GM19239 (cell line): ENCODE measurements around the gene LYG2.
"Not testable (repeated sequence)": the region's sequence is repeated elsewhere in the genome, so short reads cannot be mapped to it uniquely, and the experiment has no call there.

ENCODE experiments used
- DNase-seq: peaks from one replicate; pipeline ENCODE4 v3.0.0; 2011; ENCODE audit warnings: low spot score; ENCODE audit not compliant: insufficient read length
- FAIRE-seq: peaks from 2 replicates; lab custom pipeline; 2011; peaks lifted over from hg19 to GRCh38; lab: Jason Lieb, UNC

The LYG2 gene

GRCh38 chr2:99205491-99205890 is 50.0 kb downstream of the LYG2 start:
- DNase-seq (no peak), FAIRE-seq (no peak)

- FAIRE-seq (no peak), DNase-seq (no peak)
Observed at GRCh38 chr2:99201959-99202678, 53.3 kb downstream of the LYG2 start.

GRCh38 chr2:99200076-99200800 is 55.2 kb downstream of the LYG2 start:
- DNase-seq (no peak), FAIRE-seq (no peak)

GRCh38 chr2:99198103-99198841 is 57.2 kb downstream of the LYG2 start:
- no peak for FAIRE-seq
- DNase-seq: no peak

- FAIRE-seq, DNase-seq: not testable (repeated sequence)
Observed at GRCh38 chr2:99192364-99192763, 63.1 kb downstream of the LYG2 start.
